Keratinocyte (primary cell): Measurements from ENCODE around the gene LRIG1. TPM values are rescaled to one million over a fixed set of nuclear protein-coding genes. Genes with fewer than 3 reads are reported as not detected.

Experiments used
- DNase-seq: peaks from one replicate; pipeline ENCODE4 v3.0.0-alpha.2; 2011; ENCODE audit warnings: low read depth, missing footprints, low spot score
- FAIRE-seq: peaks from 2 replicates; lab custom pipeline; 2011; peaks lifted over from hg19 to GRCh38; lab: Jason Lieb, UNC
- H2AFZ ChIP-seq: 2 replicates; pipeline ENCODE4 v1.6.0; 2012; ENCODE audit warnings: low read length, control low read depth, inconsistent platforms; ENCODE audit not compliant: control insufficient read depth
- H3K27ac ChIP-seq: 2 replicates; pipeline ENCODE4 v1.5.1; 2011; ENCODE audit warnings: low read length; ENCODE audit not compliant: control insufficient read depth, insufficient read depth
- H3K27me3 ChIP-seq: 3 replicates; pipeline ENCODE4 v1.6.0; 2011; ENCODE audit warnings: low read length; ENCODE audit not compliant: control insufficient read depth, insufficient read depth; ENCODE audit errors: extremely low read depth
- H3K36me3 ChIP-seq, 2 experiments: 2 replicates in 1 of 2; 3 replicates in 1 of 2; pipeline ENCODE4 v1.5.1; 2011; ENCODE audit warnings: low read length in 2 of 2, mild to moderate bottlenecking in 1 of 2; ENCODE audit not compliant: control insufficient read depth in 2 of 2, insufficient read depth in 2 of 2; ENCODE audit errors: extremely low read depth in 1 of 2
- H3K4me1 ChIP-seq: 3 replicates; pipeline ENCODE4 v1.5.1; 2011; ENCODE audit warnings: low read length; ENCODE audit not compliant: control insufficient read depth, insufficient read depth; ENCODE audit errors: extremely low read depth
- H3K4me2 ChIP-seq: 3 replicates; pipeline ENCODE4 v1.6.0; 2011; ENCODE audit warnings: low read depth, low read length; ENCODE audit not compliant: control insufficient read depth, insufficient read depth; ENCODE audit errors: extremely low read depth
- H3K4me3 ChIP-seq, 3 experiments: fragments of 200-600 bp in 1 of 3; sonication (generic) in 1 of 3; 2 replicates in 2 of 3; 3 replicates in 1 of 3; pipeline ENCODE4 v1.5.1; 2011 to 2016; ENCODE audit warnings: low read length in 3 of 3, mild to moderate bottlenecking in 3 of 3, control low read depth in 2 of 3, inconsistent platforms in 1 of 3, low read depth in 1 of 3, mixed read lengths in 1 of 3, mixed run types in 1 of 3, moderate library complexity in 1 of 3; ENCODE audit not compliant: control insufficient read depth in 2 of 3, insufficient read depth in 2 of 3; ENCODE audit errors: extremely low read depth in 1 of 3
- H3K79me2 ChIP-seq: 2 replicates; pipeline ENCODE4 v1.6.0; 2012; ENCODE audit warnings: low read length; ENCODE audit not compliant: control insufficient read depth, insufficient read depth
- H3K9ac ChIP-seq: 3 replicates; pipeline ENCODE4 v1.6.0; 2011; ENCODE audit warnings: low read length; ENCODE audit not compliant: control insufficient read depth, insufficient read depth; ENCODE audit errors: extremely low read depth
- H3K9me1 ChIP-seq: 3 replicates; pipeline ENCODE4 v1.6.0; 2011; ENCODE audit warnings: low read length; ENCODE audit not compliant: control insufficient read depth, insufficient read depth; ENCODE audit errors: extremely low read depth
- H3K9me3 ChIP-seq: 2 replicates; pipeline ENCODE4 v1.5.1; 2012; ENCODE audit warnings: low read depth, low read length; ENCODE audit not compliant: control insufficient read depth
- H4K20me1 ChIP-seq: 3 replicates; pipeline ENCODE4 v1.6.0; 2011; ENCODE audit warnings: low read length; ENCODE audit not compliant: control insufficient read depth, insufficient read depth; ENCODE audit errors: extremely low read depth
- EZH2 ChIP-seq: IDR thresholded peaks from one replicate; pipeline ENCODE4 v1.6.1; 2012; ENCODE audit warnings: inconsistent platforms, mild to moderate bottlenecking, low read length, moderate library complexity
- dilution Hi-C: fragments of 300-500 bp; cut with MboI; formaldehyde crosslinking; loops from one replicate; pipeline ENCODE4 v1.7.0; 2020; ENCODE audit warnings: low sequenced_read_pairs; ENCODE audit not compliant: extremely low pct_ligation_motif_present
- polyA plus RNA-seq, 5 experiments: library from polyadenylated mRNA; depleted of rRNA in 3 of 5; stranded (reverse) in 3 of 5; stranded (forward) in 1 of 5; unstranded in 1 of 5; fragments of >200 nt; gene quantifications; 1 replicate in 1 of 5; 2 replicates in 3 of 5; 3 replicates in 1 of 5; pipeline versions ENCODE4 v1.2.1 to v1.2.3, GENCODE V29; 2011 to 2012; ENCODE audit warnings: missing spikeins in 2 of 5, low read depth in 1 of 5, low replicate concordance in 1 of 5
- TF ChIP-seq, protein P1 (sequence below), 3 experiments: IDR thresholded peaks in 1 of 3; conservative IDR thresholded peaks in 1 of 3; optimal IDR thresholded peaks in 1 of 3; 2 replicates in 2 of 3; 3 replicates in 1 of 3; pipeline versions ENCODE3 to v1.5.1; 2011; ENCODE audit warnings: low read length in 3 of 3, mild to moderate bottlenecking in 3 of 3, moderate library complexity in 2 of 3, control low read depth in 1 of 3, inconsistent platforms in 1 of 3; ENCODE audit not compliant: insufficient read depth in 2 of 3; ENCODE audit errors: extremely low read depth in 1 of 3

Gene LRIG1
- polyA plus RNA-seq, 1 donor (not counting 4 experiments of a cell fraction or from before 2014, with no cell fraction given): 17.2 TPM

DNA sequence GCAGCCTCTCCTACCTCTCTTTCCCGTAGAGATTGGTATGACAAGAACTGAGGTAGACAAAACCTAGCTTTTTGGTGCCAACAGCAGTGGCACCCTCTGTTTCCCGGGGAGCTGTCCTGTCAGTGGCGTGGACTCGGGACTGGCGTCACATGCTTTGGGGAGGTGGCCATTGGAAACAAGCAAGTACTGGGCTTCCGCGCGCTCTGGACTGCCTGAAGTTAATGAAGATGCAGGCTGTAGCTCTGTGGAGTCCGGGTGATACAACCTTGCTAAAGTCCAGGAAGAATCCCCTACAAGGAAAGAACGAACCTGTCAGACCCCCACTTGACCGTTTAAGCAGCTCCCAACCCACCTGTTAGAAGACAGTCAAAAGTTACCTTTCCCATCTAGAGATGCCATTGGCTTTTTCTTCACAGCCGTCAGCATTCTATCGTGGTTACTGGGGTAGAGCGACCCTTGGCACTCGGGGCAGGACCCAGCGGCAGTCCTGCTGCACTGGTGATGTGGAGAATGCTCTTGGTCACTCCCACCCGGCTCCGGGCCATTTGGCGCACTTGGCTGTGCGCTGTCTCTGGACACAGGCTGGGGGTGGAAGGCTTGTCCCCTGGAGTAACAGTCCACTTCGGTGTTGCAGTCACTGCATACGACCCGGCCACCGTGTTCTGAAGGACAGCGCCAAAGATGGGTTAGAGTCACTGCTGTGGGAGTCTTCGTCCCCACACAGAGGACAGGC is 120.5 kb downstream of the LRIG1 start:
- peaks cover 30 to 45% of the 10 kb centered on the region in 2 experiments for H3K36me3 ChIP-seq
- no peak overlapping the region for H3K27ac ChIP-seq
- H3K4me1 ChIP-seq: no peaks in the 10 kb centered on the region
- H3K4me2 ChIP-seq: no peak overlapping the region
- dilution Hi-C loops: no loop called here
- no peaks in the 10 kb centered on the region for H4K20me1 ChIP-seq
- H3K9ac ChIP-seq: no peak overlapping the region
- H3K9me1 ChIP-seq: no peaks in the 10 kb centered on the region
- H3K9me3 ChIP-seq: no peaks in the 10 kb centered on the region
- DNase-seq: no peak
- FAIRE-seq: no peak
- TF ChIP-seq, protein P1, sequence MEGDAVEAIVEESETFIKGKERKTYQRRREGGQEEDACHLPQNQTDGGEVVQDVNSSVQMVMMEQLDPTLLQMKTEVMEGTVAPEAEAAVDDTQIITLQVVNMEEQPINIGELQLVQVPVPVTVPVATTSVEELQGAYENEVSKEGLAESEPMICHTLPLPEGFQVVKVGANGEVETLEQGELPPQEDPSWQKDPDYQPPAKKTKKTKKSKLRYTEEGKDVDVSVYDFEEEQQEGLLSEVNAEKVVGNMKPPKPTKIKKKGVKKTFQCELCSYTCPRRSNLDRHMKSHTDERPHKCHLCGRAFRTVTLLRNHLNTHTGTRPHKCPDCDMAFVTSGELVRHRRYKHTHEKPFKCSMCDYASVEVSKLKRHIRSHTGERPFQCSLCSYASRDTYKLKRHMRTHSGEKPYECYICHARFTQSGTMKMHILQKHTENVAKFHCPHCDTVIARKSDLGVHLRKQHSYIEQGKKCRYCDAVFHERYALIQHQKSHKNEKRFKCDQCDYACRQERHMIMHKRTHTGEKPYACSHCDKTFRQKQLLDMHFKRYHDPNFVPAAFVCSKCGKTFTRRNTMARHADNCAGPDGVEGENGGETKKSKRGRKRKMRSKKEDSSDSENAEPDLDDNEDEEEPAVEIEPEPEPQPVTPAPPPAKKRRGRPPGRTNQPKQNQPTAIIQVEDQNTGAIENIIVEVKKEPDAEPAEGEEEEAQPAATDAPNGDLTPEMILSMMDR (optimal IDR thresholded peaks at IDR 0.05 in 1 of 3, IDR thresholded peaks at IDR 0.05 in 1 of 3, conservative IDR thresholded peaks at IDR 0.05 in 1 of 3; ENCODE audit: extremely low read depth in 1 of 3, insufficient read depth in 2 of 3, low read length in 3 of 3): no peak
- TF ChIP-seq EZH2: no peak
- H3K27me3 ChIP-seq: no peaks in the 10 kb centered on the region
- no peak overlapping the region for H3K4me3 ChIP-seq
- no peaks in the 10 kb centered on the region for H3K79me2 ChIP-seq
- no peak overlapping the region for H2AFZ ChIP-seq

DNA sequence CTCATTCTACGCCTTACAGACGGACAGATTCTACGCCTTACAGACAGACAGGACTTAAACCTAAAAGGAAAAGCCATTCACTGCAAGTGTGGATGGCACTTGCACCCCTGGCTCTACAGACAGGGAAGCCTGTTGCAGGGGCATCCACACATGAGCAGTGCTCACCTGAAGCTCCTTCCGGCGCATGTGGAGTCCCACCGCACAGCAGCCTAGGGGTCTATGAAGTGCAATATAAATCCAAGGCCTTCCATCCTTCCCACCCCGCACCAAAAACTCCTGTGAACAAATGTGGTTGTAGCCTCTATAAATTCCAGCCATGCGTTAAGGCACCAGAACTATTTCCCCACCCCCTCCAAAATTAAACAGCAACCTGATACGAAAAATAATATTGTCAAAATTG is 121.3 kb downstream of the LRIG1 start:
- no peaks in the 10 kb centered on the region for H3K9me3 ChIP-seq
- H3K27ac ChIP-seq: no peak overlapping the region
- H4K20me1 ChIP-seq: no peaks in the 10 kb centered on the region
- TF ChIP-seq, protein P1 (optimal IDR thresholded peaks at IDR 0.05 in 1 of 3, IDR thresholded peaks at IDR 0.05 in 1 of 3, conservative IDR thresholded peaks at IDR 0.05 in 1 of 3; ENCODE audit: extremely low read depth in 1 of 3, insufficient read depth in 2 of 3, low read length in 3 of 3): no peak
- TF ChIP-seq EZH2: no peak
- no peaks in the 10 kb centered on the region for H3K79me2 ChIP-seq
- no peaks in the 10 kb centered on the region for H3K9me1 ChIP-seq
- peaks cover 24 to 38% of the 10 kb centered on the region in 2 experiments for H3K36me3 ChIP-seq
- no peak overlapping the region for H3K4me3 ChIP-seq
- no peak for DNase-seq
- no peaks in the 10 kb centered on the region for H3K27me3 ChIP-seq
- dilution Hi-C loops: no loop called here
- no peak overlapping the region for H3K4me2 ChIP-seq
- H3K9ac ChIP-seq: no peak overlapping the region
- FAIRE-seq: no peak
- H2AFZ ChIP-seq: no peak overlapping the region
- H3K4me1 ChIP-seq: no peaks in the 10 kb centered on the region
